Measurements from ENCODE around the gene MDGA2. TPM values are rescaled to one million over a fixed set of nuclear protein-coding genes. Genes with fewer than 3 reads are reported as not detected.
"Not testable (repeated sequence)": the region's sequence is repeated elsewhere in the genome, so short reads cannot be mapped to it uniquely, and the experiment has no call there.

The MDGA2 gene
- polyA plus RNA-seq, 3 donors from 2014 or later, result not detected

DNA sequence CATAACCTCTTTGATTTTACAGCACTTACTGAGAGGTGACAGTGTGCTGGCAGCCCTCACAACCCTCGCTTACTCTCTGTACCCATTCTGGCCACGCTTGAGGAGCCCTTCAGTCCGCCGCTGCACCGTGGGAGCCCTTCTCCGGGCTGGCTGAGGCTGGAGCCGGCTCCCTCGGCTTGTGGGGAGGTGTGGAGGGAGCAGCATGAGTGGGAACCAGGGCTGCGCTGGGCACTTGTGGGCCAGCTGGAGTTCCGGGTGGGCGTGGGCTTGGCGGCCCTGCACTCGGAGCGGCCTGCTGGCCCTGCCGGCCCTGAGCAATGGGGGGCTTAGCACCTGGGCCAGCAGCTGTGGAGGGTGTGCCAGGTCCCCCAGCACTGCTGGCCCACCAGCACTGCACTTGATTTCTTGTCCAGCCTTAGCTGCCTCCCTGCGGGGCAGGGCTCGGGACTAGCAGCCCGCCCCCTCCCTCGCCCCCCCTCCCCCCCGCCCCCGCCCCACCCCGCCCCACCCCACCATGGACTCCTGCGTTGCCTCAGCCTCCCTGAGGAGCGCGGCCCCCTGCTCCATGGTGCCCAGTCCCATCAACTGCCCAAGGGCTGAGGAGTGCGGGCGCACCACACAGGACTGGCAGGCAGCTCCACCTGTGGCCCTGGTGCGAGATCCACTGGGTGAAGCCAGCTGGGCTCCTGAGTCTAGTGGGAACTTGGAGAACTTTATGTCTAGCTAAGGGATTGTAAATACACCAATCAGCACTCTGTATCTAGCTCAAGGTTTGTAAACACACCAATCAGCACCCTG, 9.9 kb downstream of the MDGA2 start:
- Mint-ChIP-seq H3K9me3 (peaks cover 0 to 22% (median 10%) of the 10 kb centered on the region in 6 donors), H3K27me3 (ENCODE audit: low read depth in 3 of 3) (peaks cover 0 to 2% (median 0%) of the 10 kb centered on the region in 3 donors), H3K4me1 (no peaks in the 10 kb centered on the region), H3K4me3 (no peak overlapping the region), H3K27ac (no peak overlapping the region), H3K36me3 (no peaks in the 10 kb centered on the region)
- no peak for DNase-seq

DNA sequence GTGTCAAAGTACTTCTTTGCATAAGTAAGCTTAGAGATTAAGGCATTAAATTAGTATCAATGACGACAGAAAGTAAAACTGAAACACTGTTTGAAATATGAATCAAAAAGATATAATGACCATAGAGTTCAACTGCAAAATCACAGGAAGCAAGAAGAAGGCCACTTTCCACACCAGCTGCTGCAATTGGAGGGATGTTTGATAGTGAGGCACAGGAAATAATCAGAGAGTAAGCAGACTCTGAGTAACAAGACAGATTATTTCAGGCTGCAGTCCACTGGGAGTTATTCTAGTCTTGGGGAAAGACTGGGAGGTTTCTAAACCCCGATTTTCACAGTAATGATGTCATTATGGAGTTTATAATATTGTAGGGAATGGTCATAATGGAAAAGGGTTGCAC, 12.9 kb downstream of the MDGA2 start:
- Mint-ChIP-seq H3K4me1 (no peaks in the 10 kb centered on the region), H3K9me3 (peaks cover 0 to 15% (median 6%) of the 10 kb centered on the region in 6 donors), H3K27me3 (ENCODE audit: low read depth in 3 of 3) (peaks cover 0 to 2% (median 0%) of the 10 kb centered on the region in 3 donors), H3K4me3 (no peak overlapping the region), H3K36me3 (no peaks in the 10 kb centered on the region), H3K27ac (no peak overlapping the region)
- no peak for DNase-seq

DNA sequence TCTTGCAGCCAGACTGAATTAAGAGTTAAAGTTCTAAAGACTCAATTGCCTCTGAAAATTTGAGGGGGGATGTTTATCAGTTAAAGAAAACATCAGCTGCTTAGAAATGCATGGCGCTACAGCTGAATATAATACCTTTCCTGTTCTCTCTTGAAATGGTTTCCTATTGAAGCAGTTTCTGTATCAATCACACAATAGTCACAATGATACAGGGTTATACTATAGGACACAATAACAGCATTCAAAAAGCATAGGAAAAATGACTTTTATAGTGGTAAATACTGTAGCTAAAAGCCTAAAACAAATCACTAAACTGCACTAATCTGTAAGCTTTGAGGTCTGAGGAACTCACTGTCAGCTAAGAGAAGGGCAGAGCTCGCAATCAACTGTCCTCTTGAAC, 15.2 kb downstream of the MDGA2 start:
- Mint-ChIP-seq H3K9me3 (peaks cover 2 to 14% (median 5%) of the 10 kb centered on the region in 6 donors), H3K4me1 (no peaks in the 10 kb centered on the region), H3K27me3 (ENCODE audit: low read depth in 3 of 3) (peaks cover 0 to 2% (median 0%) of the 10 kb centered on the region in 3 donors), H3K36me3 (no peaks in the 10 kb centered on the region), H3K27ac (no peak overlapping the region), H3K4me3 (no peak overlapping the region)
- DNase-seq, result no peak

DNA sequence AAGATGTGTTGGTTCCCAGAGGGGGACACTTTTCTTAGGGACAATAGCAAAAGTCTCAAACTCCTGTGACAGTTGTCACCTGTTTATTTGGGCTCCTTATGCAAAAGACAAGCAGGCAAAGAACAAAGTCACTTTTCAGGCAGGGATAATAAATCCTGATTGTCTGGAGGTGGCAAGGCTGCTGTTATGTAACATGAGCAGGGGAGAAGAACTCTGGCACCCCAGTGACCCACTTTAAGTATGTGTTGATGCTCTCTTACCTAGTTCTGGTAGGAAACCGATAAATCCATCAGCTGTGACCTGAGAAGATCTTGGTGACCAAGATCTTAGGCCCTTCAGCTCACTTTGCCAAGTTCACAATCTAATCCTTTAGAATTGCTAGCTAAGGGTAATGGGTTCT, 17.4 kb downstream of the MDGA2 start:
- H3K4me3 Mint-ChIP-seq, result no peak overlapping the region
- no peaks in the 10 kb centered on the region for H3K36me3 Mint-ChIP-seq
- no peaks in the 10 kb centered on the region for H3K4me1 Mint-ChIP-seq
- no peaks in the 10 kb centered on the region for H3K27me3 Mint-ChIP-seq (ENCODE audit: low read depth in 3 of 3)
- DNase-seq, result no peak
- peaks cover 0 to 14% (median 3%) of the 10 kb centered on the region in 6 donors for H3K9me3 Mint-ChIP-seq
- no peak overlapping the region for H3K27ac Mint-ChIP-seq

DNA sequence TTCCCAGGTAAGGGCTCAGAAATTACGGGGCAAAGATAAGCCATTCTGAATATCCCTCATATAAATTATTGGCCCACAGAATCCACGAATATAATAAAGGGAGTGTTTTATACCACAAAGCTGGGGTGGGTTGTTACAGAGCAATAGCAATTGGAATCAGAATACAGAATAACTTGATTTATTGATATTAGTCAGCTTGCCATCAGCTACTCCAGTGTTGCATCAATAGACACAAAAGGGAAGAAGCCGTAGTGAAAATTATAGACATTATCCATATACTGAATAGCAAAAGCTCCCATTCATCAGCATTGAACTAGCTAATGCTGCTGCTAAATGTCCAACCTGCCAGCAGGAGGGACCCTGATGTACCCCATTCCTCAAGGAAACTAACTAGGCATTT, 18.3 kb downstream of the MDGA2 start:
- Mint-ChIP-seq H3K27ac (no peak overlapping the region), H3K36me3 (no peaks in the 10 kb centered on the region), H3K4me3 (no peak overlapping the region), H3K9me3 (peaks cover 0 to 10% (median 2%) of the 10 kb centered on the region in 6 donors), H3K4me1 (no peaks in the 10 kb centered on the region), H3K27me3 (ENCODE audit: low read depth in 3 of 3) (no peaks in the 10 kb centered on the region)
- no peak for DNase-seq

DNA sequence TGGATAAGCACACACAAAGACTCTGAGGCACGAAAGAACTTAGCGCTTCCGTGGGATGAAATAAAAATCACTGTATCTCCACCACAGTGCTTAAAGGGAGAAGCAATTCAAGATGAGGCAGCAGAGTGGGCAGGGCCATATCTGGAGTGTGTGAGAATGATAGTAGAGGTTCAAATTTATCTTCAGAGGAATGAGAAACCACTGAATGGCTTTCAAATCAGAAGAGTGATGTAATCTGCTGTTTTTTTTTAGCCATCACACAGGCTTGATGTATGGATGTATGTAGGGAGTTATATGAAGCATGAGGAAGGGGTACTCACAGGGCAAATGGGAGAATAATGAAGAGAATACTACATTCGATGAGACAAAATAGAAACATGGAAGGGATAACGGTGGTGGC, 24.1 kb downstream of the MDGA2 start:
- Mint-ChIP-seq H3K27ac (no peak overlapping the region), H3K27me3 (ENCODE audit: low read depth in 3 of 3) (no peaks in the 10 kb centered on the region), H3K4me1 (no peaks in the 10 kb centered on the region), H3K36me3 (no peaks in the 10 kb centered on the region), H3K4me3 (no peak overlapping the region), H3K9me3 (peaks cover 5 to 21% (median 10%) of the 10 kb centered on the region in 6 donors)
- DNase-seq, result no peak

DNA sequence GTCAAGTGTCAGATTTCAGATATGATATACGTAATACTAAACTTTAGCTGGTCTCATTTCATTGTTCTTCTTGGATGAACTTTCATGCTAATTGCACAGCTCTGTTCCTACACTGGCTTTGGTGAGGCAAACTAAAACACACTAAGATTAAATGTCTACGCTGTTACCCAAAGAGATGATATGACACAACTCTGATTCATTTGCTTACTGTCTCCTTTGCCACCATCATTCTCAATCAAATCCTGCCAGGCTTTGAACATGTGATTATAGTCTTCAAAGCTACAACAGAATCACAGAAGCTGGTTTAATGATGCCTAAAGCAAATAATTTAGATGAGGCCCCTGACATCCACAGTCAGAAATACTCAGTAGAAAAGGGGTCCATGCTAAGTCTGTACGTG, 37.7 kb downstream of the MDGA2 start:
- Mint-ChIP-seq H3K27me3 (ENCODE audit: low read depth in 3 of 3) (peaks cover 0 to 4% (median 2%) of the 10 kb centered on the region in 3 donors), H3K4me3 (no peak overlapping the region), H3K9me3 (peaks cover 0 to 50% (median 8%) of the 10 kb centered on the region in 6 donors), H3K27ac (no peak overlapping the region), H3K4me1 (no peaks in the 10 kb centered on the region), H3K36me3 (no peaks in the 10 kb centered on the region)
- DNase-seq, result no peak

DNA sequence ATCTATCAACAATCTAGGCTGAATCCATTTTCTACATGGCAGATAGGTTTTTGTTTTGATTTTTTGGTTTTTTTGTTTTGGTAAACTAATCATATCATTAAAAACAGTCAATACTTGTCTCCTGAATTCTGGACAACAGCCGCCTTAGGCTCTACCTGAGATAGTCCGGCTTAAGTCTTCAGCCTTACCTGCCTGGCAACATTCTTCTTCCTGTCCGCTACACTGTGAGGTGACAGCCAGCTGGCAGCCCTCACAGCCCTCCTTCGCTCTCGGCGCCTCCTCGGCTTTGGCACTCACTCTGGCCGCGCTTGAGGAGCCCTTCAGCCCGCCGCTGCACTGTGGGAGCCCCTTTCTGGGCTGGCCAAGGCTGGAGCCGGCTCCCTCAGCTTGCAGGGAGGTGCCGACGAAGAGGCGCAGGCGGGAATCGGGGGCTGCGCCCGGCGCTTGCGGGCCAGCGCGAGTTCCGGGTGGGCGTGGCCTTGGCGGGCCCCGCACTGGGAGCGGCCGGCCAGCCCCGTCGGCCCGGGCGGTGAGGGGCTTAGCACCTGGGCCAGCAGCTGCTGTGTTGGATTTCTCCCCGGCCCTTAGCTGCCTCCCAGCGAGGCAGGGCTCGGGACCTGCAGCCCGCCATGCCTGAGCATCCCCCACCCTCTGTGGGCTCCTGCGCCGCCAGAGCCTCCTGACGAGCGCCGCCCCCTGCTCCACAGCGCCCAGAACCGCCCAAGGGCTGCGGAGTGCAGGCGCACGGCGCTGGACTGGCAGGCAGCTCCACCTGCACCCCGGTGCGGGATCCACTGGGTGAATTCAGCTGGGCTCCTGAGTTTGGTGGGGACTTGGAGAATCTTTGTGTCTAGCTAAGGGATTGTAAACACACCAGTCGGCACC, 49.0 kb downstream of the MDGA2 start:
- H3K4me3 Mint-ChIP-seq, result no peak overlapping the region
- no peak overlapping the region for H3K27ac Mint-ChIP-seq

DNA sequence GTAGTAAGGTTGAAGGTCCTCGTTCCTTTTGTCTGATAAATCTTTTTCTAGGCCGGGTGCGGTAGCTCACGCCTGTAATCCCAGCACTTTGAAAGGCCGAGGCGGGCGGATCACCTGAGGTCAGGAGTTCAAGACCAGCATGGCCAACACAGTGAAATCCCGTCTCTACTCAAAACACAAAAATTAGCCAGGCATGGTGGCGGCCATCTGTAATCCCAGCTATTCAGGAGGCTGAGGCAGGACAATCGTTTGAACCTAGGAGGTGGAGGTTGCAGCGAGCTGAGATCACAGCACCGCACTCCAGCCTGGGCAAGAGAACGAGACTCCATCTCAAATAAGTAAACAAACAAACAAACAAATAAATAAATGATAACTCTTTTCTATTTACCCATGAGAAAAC, 51.3 kb downstream of the MDGA2 start:
- not testable (repeated sequence) for H3K27ac Mint-ChIP-seq; H3K27me3 Mint-ChIP-seq (ENCODE audit: low read depth in 3 of 3); H3K4me3 Mint-ChIP-seq; DNase-seq; H3K4me1 Mint-ChIP-seq; H3K36me3 Mint-ChIP-seq
- H3K9me3 Mint-ChIP-seq, result peaks cover 5 to 36% (median 22%) of the 10 kb centered on the region in 6 donors

More for the DNA sequence above, 49.0 kb downstream of the MDGA2 start:
- DNase-seq, result no peak
- Mint-ChIP-seq H3K36me3 (peaks cover 0 to 7% (median 0%) of the 10 kb centered on the region in 3 donors), H3K27me3 (ENCODE audit: low read depth in 3 of 3) (peaks cover 0 to 2% (median 0%) of the 10 kb centered on the region in 3 donors), H3K4me1 (no peaks in the 10 kb centered on the region), H3K9me3 (peaks cover 6 to 41% (median 22%) of the 10 kb centered on the region in 6 donors)

DNA sequence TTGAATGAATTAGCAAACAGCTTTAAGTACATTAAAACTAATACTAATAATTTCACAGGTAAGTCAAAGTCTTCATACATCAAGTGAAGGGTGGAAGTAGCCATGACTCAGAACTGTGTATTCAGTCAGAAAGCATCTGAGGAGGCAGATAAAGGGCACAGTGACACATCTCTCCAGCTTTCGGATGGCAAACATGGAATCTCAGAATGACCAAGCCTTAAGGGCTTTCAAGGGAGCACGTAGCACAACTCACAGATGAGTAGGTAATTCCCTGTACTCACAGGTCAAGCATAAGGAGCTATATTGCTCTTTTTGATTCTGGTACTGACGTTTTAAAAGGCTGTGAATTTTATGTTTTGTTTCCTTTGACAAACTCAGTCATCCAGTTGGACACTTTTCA, 56.0 kb downstream of the MDGA2 start:
- Mint-ChIP-seq H3K9me3 (peaks cover 2 to 35% (median 7%) of the 10 kb centered on the region in 6 donors), H3K4me1 (no peaks in the 10 kb centered on the region), H3K36me3 (peaks cover 0 to 4% (median 0%) of the 10 kb centered on the region in 3 donors), H3K4me3 (no peak overlapping the region), H3K27me3 (ENCODE audit: low read depth in 3 of 3) (no peaks in the 10 kb centered on the region), H3K27ac (no peak overlapping the region)
- DNase-seq, result no peak

DNA sequence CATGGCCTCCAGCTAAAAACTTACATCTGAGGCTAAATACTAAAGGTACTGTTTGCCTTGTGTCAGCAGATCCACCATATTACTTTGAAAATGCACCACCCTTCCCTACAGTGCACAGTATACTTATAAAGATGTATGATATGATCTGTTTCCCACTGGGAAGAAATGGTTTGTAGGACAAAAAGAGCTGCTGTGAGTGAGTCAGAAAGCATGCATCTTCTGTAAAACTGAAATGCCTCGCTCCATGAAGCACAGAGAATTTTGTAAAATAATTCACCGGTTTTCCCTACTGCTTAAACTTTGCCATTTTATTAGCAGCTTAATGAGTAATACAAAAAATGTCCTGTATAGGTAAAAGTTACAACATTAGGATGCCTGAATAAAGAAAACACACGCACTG, 68.8 kb downstream of the MDGA2 start:
- Mint-ChIP-seq H3K4me3 (no peak overlapping the region), H3K36me3 (peaks cover 0 to 4% (median 3%) of the 10 kb centered on the region in 3 donors), H3K9me3 (peaks cover 20 to 71% (median 35%) of the 10 kb centered on the region in 6 donors), H3K27me3 (ENCODE audit: low read depth in 3 of 3) (peaks cover 0 to 2% (median 0%) of the 10 kb centered on the region in 3 donors), H3K4me1 (no peaks in the 10 kb centered on the region), H3K27ac (no peak overlapping the region)
- no peak for DNase-seq

DNA sequence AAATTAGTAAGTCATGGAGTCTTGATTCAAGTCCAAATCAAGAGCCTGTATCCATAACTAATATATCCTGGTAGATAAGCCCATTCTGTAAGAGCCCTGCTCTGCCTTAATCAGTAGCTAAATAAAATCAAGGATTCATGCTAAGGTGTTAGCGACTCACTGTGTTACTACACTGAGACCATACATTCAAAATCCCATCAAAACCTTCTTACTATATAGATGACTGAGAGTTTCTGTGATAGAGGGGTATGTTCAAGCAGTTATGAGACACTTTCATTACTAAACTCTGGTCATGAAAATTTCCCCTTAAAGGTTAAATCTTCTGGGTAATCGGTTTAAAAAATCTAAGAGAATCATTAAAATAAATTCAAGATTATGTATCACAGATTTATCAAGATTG, 78.5 kb downstream of the MDGA2 start:
- Mint-ChIP-seq H3K36me3 (peaks cover 0 to 3% (median 0%) of the 10 kb centered on the region in 3 donors), H3K27ac (no peak overlapping the region), H3K4me3 (no peak overlapping the region), H3K9me3 (peaks cover 4 to 44% (median 20%) of the 10 kb centered on the region in 6 donors), H3K4me1 (no peaks in the 10 kb centered on the region), H3K27me3 (ENCODE audit: low read depth in 3 of 3) (peaks cover 0 to 3% (median 0%) of the 10 kb centered on the region in 3 donors)
- no peak for DNase-seq

DNA sequence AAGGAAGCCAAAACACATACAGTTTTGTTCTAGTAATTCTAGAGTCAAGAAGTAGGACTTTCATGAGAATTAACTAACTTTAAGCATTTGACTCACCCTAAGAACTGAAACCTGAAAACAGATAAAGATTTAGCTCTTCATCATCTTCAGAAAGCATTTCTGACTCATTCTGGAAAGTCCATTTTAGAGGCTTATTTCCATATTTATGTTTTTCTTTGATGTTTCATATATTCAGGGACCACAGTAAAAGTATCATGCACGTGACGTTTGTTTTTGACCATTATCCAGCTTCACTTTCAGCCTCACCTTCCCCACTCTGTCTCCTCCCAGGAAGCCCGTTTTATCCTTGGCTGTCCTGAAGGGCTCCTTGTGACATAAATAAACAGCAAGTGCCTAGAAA, 79.2 kb downstream of the MDGA2 start:
- Mint-ChIP-seq H3K4me1 (no peaks in the 10 kb centered on the region), H3K27ac (no peak overlapping the region), H3K27me3 (ENCODE audit: low read depth in 3 of 3) (peaks cover 0 to 3% (median 0%) of the 10 kb centered on the region in 3 donors), H3K9me3 (peaks cover 4 to 47% (median 26%) of the 10 kb centered on the region in 6 donors), H3K36me3 (peaks cover 0 to 3% (median 0%) of the 10 kb centered on the region in 3 donors), H3K4me3 (no peak overlapping the region)
- DNase-seq, result no peak

DNA sequence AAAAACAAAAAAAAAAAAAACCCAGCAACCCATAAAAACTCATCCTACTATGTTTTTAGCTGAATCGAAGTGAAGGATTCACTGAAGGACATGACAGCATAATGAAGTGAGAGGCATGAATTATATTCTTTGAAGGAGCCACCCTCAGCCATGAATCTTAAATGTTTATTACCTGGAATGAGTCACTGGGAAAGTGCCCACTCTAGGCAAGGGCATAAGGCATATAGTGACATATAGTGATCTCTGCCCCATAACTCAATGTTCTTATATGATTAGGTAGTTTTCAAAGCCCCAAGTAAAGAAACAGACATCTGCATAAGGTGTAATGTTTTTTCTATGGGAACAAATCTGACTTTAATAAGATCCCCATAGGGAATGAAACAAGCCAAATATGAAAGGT, 79.9 kb downstream of the MDGA2 start:
- Mint-ChIP-seq H3K27me3 (ENCODE audit: low read depth in 3 of 3) (peaks cover 0 to 3% (median 0%) of the 10 kb centered on the region in 3 donors), H3K4me1 (no peaks in the 10 kb centered on the region), H3K9me3 (peaks cover 4 to 45% (median 26%) of the 10 kb centered on the region in 6 donors), H3K36me3 (peaks cover 0 to 3% (median 0%) of the 10 kb centered on the region in 3 donors), H3K4me3 (no peak overlapping the region), H3K27ac (no peak overlapping the region)
- DNase-seq, result no peak

Measured in immature natural killer cell (primary cell).